Prostate gland (tissue), 2 donors: ENCODE results near the gene FAM168A. TPM values are rescaled to one million over a fixed set of nuclear protein-coding genes. Genes with fewer than 3 reads are reported as not detected.

Experiments
- DNase-seq: peaks from one replicate; pipeline ENCODE4 v3.0.0-alpha.2; 2019; ENCODE audit warnings: low spot score
- H3K27ac ChIP-seq, 2 donors: fragments of 200-600 bp; sonication (generic); 2 replicates each; pipeline ENCODE4 v1.5.1; 2017 to 2019
- H3K27me3 ChIP-seq: fragments of 200-600 bp; sonication (generic); replicated peaks from 2 replicates; pipeline ENCODE4 v1.5.1; 2019; ENCODE audit not compliant: insufficient read depth
- H3K36me3 ChIP-seq, 2 donors: fragments of 200-600 bp; sonication (generic); 1 replicate in 1 of 2; 2 replicates in 1 of 2; pipeline versions ENCODE4 v1.5.1 to v1.8.1; 2017 to 2019
- H3K4me1 ChIP-seq: fragments of 200-600 bp; sonication (generic); replicated peaks from 2 replicates; pipeline ENCODE4 v1.5.1; 2019
- H3K4me3 ChIP-seq, 2 donors: fragments of 200-600 bp; sonication (generic); 2 replicates each; pipeline ENCODE4 v1.5.1; 2017 to 2019
- H3K9me3 ChIP-seq: fragments of 200-600 bp; sonication (generic); 2 replicates; pipeline ENCODE4 v1.5.1; 2017
- POLR2A ChIP-seq: fragments of 450-650 bp; IDR thresholded peaks from one replicate; pipeline ENCODE4 v1.6.1; 2016; ENCODE audit warnings: antibody characterized with exemption, mild to moderate bottlenecking
- POLR2AphosphoS5 ChIP-seq: sonication (generic); formaldehyde crosslinking; IDR thresholded peaks from one replicate; pipeline ENCODE4 v1.6.1; 2017; ENCODE audit warnings: antibody characterized with exemption
- WGBS: methylation state at CpG from one replicate; pipeline ENCODE4 v1.1.5; 2018; 5-methylcytosine and 5-hydroxymethylcytosine counted together
- intact Hi-C: fragments of 100-400 bp; cut with DNase I; formaldehyde crosslinking; loops from one replicate; pipeline ENCODE4 v1.14.2; 2022
- total RNA-seq, 2 donors: library from RNA; depleted of rRNA; stranded (reverse); fragments of >200 nt; gene quantifications; one replicate each; pipeline ENCODE4 v1.1.0, GENCODE V29; 2016
- TF ChIP-seq, protein P1 (sequence below), 4 experiments: fragments of 200-600 bp in 2 of 4; fragments of 450-650 bp in 2 of 4; sonication (generic) in 2 of 4; IDR thresholded peaks; 1 replicate in 3 of 4; 2 replicates in 1 of 4; pipeline ENCODE4 v1.5.1; 2016 to 2019; ENCODE audit warnings: antibody characterized with exemption in 4 of 4, mild to moderate bottlenecking in 2 of 4, moderate library complexity in 2 of 4

FAM168A gene
- total RNA-seq, 2 donors from 2014 or later: 27.3 to 38.3 TPM

DNA sequence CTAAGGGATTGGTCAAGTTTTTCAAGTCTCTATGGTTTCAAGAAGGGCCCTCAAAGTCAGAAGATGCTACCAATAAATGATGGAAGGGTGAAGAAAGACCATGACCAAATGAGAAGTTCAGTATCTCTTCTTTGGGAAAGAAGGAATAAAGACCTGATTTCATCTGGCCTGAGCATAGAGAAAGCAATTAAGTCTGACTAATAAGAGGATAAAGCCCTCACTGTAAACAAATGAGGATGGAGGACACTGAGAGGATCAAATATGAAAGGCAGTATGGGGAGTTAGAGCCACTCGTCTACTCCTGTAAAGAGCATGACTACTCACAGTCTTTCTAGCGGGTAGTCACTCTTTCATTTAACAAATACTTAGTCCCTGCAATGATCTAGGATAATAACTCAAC is 44.6 kb downstream of the FAM168A start:
- intact Hi-C loops: no loop called here
- H3K36me3 ChIP-seq: no peaks in the 10 kb centered on the region
- H3K4me1 ChIP-seq: no peaks in the 10 kb centered on the region
- H3K27me3 ChIP-seq: no peaks in the 10 kb centered on the region
- no peak overlapping the region for H3K27ac ChIP-seq
- 90% methylated on average over 2 of the region's 2 CpGs for WGBS
- no peak overlapping the region for H3K4me3 ChIP-seq
- no peak for TF ChIP-seq POLR2AphosphoS5
- TF ChIP-seq, protein P1, sequence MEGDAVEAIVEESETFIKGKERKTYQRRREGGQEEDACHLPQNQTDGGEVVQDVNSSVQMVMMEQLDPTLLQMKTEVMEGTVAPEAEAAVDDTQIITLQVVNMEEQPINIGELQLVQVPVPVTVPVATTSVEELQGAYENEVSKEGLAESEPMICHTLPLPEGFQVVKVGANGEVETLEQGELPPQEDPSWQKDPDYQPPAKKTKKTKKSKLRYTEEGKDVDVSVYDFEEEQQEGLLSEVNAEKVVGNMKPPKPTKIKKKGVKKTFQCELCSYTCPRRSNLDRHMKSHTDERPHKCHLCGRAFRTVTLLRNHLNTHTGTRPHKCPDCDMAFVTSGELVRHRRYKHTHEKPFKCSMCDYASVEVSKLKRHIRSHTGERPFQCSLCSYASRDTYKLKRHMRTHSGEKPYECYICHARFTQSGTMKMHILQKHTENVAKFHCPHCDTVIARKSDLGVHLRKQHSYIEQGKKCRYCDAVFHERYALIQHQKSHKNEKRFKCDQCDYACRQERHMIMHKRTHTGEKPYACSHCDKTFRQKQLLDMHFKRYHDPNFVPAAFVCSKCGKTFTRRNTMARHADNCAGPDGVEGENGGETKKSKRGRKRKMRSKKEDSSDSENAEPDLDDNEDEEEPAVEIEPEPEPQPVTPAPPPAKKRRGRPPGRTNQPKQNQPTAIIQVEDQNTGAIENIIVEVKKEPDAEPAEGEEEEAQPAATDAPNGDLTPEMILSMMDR (IDR thresholded peaks at IDR 0.05): no peak
- no peak for TF ChIP-seq POLR2A
- no peak for DNase-seq
- no peaks in the 10 kb centered on the region for H3K9me3 ChIP-seq

DNA sequence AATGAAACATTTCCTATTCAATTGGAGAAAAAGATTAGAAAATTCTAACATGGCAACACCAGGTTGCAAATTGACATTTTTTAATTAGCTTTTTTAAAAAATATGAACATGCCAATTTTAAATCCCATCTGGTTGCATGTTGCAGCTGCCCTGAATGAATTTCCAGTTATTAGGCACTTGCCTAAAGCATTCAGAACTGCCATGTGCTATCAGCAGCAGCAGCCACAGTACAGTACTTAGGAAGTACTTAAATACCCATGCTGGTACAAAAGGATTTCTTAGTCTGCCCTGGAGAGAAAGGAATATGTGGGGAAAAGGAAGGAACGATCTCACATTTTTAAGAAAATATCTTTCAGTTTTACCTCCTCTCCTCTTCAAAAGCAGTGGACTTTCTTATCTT is 46.2 kb downstream of the FAM168A start:
- no peak for DNase-seq
- WGBS: 76% methylated on average over 1 of the region's 1 CpG
- Histone ChIP-seq H3K27me3 (no peaks in the 10 kb centered on the region), H3K36me3 (no peaks in the 10 kb centered on the region), H3K4me3 (no peak overlapping the region), H3K9me3 (no peaks in the 10 kb centered on the region), H3K27ac (no peak overlapping the region), H3K4me1 (no peaks in the 10 kb centered on the region)
- TF ChIP-seq, protein P1 (IDR thresholded peaks at IDR 0.05): no peak
- TF ChIP-seq POLR2A: no peak
- TF ChIP-seq POLR2AphosphoS5: no peak
- intact Hi-C loops: no loop called here

DNA sequence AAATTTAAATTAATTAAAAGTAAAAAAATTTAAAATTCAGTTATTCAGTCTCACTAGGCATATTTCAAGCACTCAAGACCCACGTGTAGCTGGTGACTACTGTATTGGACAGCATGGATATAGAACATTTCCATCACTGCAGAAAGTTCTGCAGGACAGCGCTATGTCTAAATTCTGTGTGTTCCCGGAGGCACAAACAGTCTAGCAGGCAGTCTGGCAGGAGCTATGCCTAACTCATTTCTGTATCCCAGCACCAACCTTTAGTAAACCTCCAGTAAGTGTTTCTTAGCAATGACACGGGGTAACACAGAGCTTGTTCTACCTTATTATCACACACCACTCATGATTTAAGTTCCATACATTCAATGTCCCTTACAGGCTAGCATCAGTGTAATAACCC is 48.5 kb downstream of the FAM168A start:
- WGBS: 85% methylated on average over 4 of the region's 4 CpGs
- intact Hi-C loops: no loop called here
- H3K4me3 ChIP-seq: no peak overlapping the region
- H3K9me3 ChIP-seq: no peaks in the 10 kb centered on the region
- H3K27me3 ChIP-seq: no peaks in the 10 kb centered on the region
- no peak overlapping the region for H3K27ac ChIP-seq
- no peaks in the 10 kb centered on the region for H3K4me1 ChIP-seq
- DNase-seq: no peak
- no peaks in the 10 kb centered on the region for H3K36me3 ChIP-seq
- TF ChIP-seq POLR2A (no peak), POLR2AphosphoS5 (no peak)
- TF ChIP-seq, protein P1 (IDR thresholded peaks at IDR 0.05): no peak

DNA sequence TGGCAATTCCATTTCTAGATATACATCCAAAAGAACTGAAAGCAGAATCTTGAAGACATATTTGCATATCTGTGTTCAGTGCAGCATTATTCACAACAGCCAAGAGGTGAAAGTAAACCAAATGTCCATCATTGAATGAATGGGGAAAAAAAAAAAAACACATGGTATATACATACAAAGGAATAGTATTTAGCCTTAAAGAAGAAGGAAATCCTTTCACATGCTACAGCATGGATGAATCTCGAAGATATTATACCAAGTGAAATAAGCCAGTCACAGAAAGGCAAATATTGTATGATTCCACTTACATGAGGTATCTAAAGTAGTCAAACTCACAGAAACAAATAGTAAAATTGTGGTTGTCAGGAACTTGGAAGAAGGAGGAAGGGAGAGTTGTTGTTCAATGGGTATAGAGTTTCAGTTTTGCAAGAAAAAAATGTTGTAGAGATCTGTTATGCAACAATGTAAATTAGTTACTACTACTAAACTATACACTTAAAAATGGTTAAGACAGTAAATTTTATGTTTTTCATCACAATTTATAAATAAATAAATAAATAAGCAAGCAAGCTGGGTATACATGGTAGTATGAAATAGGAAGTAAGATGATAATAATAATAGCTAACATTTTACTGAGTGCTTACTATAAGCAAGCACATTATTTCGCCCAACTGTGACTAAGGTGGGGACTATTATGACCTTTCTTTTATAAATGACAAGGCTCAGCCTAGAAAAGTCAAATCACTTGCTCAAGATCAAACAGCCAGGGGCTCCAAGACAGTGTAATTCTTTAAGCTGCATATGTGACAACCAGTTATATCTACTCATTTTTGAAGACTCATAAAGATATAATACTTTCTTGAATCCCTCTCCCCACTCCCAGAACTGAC is 50.0 kb downstream of the FAM168A start:
- Histone ChIP-seq H3K27me3 (no peaks in the 10 kb centered on the region), H3K27ac (no peak overlapping the region), H3K9me3 (no peaks in the 10 kb centered on the region), H3K4me1 (no peaks in the 10 kb centered on the region), H3K36me3 (no peaks in the 10 kb centered on the region), H3K4me3 (no peak overlapping the region)
- no peak for DNase-seq
- intact Hi-C loops: no loop called here
- TF ChIP-seq POLR2AphosphoS5: no peak
- no peak for TF ChIP-seq POLR2A
- TF ChIP-seq, protein P1 (IDR thresholded peaks at IDR 0.05): no peak
- WGBS: 97% methylated on average over 2 of the region's 2 CpGs

DNA sequence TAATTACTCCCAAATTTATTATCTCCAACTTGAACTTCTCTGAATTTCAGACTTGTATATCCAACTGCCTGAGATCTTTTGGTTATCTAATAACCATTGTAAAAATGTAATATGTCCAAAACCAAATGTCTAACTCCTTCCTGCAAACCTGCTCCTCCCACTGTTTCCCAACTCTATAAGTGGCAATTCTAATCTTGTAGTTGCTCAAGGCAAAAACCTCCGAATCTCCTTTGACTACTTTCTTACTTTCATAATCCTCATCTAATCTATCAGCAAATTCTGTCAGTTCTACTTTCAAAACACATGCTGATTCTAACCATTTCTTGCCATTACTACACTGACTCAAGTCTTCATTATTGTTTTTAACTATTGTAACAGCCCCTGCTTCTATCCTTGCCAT is 55.7 kb downstream of the FAM168A start:
- Histone ChIP-seq H3K27me3 (no peaks in the 10 kb centered on the region), H3K36me3 (no peaks in the 10 kb centered on the region), H3K27ac (no peak overlapping the region), H3K4me1 (no peaks in the 10 kb centered on the region), H3K4me3 (no peak overlapping the region), H3K9me3 (no peaks in the 10 kb centered on the region)
- DNase-seq: no peak
- TF ChIP-seq POLR2A (no peak), POLR2AphosphoS5 (no peak)
- TF ChIP-seq, protein P1 (IDR thresholded peaks at IDR 0.05): no peak
- 84% methylated on average over 1 of the region's 1 CpG for WGBS
- intact Hi-C loops: no loop called here
